Immature natural killer cell (primary cell): ENCODE measurements around the gene SELL. TPM values are rescaled to one million over a fixed set of nuclear protein-coding genes. Genes with fewer than 3 reads are reported as not detected.

ENCODE experiments used
- polyA plus RNA-seq, 3 donors: library from polyadenylated mRNA; unstranded; fragments of 300-500 nt; fragmentation: Illumina TruSeq; gene quantifications; one replicate each; pipeline ENCODE4 v1.2.3, GENCODE V29; 2021

SELL gene
- polyA plus RNA-seq, 3 donors from 2014 or later, result 1,217 to 1,884 (median 1,329) TPM

Other genes starting within 250 kb of the SELL start
- 1 to 10 TPM in 1 of 3 donors, under 1 TPM in 2; 0.38 to 2.4 (median 0.51) TPM for gene SLC19A2, start 225.7 kb downstream of the SELL start, polyA plus RNA-seq
- 1 to 10 TPM in 1 of 3 donors, under 1 TPM in 2; 0.08 to 1.3 (median 0.09) TPM for gene F5, start 125.1 kb downstream of the SELL start, polyA plus RNA-seq
- gene SELP, start 81.5 kb downstream of the SELL start, polyA plus RNA-seq, result 1 to 10 TPM in 1 of 3 donors, under 1 TPM in 1, not detected in 1; 0.66 to 1.4 TPM
- not detected for gene SELE, start 22.5 kb upstream of the SELL start, polyA plus RNA-seq
- gene METTL18, start 83.3 kb upstream of the SELL start, polyA plus RNA-seq, result 10 to 100 TPM; 18.8 to 27.3 (median 22.7) TPM
- gene SCYL3, start 182.3 kb upstream of the SELL start, polyA plus RNA-seq, result 10 to 100 TPM in 1 of 3 donors, 1 to 10 TPM in 2; 6.1 to 13.1 (median 6.8) TPM